ENCODE measurements around the gene CCDC43.

CCDC43 gene

DNA sequence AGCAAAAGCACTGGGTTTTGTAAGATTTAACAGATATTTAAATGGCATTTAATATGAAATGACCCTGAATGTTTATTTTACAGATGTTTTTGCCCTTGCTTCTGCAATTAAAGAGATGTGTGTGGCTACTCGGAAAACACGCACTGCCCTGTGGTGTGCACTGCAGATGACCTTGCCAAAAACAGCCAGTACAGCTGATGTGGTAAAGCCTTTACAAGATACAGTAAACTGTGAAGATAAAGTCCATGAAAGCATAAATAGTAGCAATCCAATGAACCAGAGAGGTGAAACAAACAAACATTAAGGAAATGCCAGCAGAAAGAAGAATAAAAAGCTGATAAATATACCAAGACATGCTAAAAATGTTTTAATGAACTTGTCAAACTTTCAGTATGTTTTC lies 15.7 kb downstream of the CCDC43 start:
- Histone ChIP-seq H3K36me3 (ENCODE audit: control insufficient read depth, insufficient read depth, low read length) (peaks cover 2% of the 10 kb centered on the region), H3K4me3 (replicated peaks; ENCODE audit: low read depth, low read length) (no peak overlapping the region), H3K27me3 (replicated peaks; ENCODE audit: control insufficient read depth, insufficient read depth, low read length) (no peaks in the 10 kb centered on the region)
- TF ChIP-seq, protein P1, sequence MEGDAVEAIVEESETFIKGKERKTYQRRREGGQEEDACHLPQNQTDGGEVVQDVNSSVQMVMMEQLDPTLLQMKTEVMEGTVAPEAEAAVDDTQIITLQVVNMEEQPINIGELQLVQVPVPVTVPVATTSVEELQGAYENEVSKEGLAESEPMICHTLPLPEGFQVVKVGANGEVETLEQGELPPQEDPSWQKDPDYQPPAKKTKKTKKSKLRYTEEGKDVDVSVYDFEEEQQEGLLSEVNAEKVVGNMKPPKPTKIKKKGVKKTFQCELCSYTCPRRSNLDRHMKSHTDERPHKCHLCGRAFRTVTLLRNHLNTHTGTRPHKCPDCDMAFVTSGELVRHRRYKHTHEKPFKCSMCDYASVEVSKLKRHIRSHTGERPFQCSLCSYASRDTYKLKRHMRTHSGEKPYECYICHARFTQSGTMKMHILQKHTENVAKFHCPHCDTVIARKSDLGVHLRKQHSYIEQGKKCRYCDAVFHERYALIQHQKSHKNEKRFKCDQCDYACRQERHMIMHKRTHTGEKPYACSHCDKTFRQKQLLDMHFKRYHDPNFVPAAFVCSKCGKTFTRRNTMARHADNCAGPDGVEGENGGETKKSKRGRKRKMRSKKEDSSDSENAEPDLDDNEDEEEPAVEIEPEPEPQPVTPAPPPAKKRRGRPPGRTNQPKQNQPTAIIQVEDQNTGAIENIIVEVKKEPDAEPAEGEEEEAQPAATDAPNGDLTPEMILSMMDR (IDR thresholded peaks at IDR 0.05; ENCODE audit: insufficient read depth, low read length, poor library complexity, severe bottlenecking) = no peak
- DNase-seq (ENCODE audit: extremely low read depth, insufficient read length) = no peak

DNA sequence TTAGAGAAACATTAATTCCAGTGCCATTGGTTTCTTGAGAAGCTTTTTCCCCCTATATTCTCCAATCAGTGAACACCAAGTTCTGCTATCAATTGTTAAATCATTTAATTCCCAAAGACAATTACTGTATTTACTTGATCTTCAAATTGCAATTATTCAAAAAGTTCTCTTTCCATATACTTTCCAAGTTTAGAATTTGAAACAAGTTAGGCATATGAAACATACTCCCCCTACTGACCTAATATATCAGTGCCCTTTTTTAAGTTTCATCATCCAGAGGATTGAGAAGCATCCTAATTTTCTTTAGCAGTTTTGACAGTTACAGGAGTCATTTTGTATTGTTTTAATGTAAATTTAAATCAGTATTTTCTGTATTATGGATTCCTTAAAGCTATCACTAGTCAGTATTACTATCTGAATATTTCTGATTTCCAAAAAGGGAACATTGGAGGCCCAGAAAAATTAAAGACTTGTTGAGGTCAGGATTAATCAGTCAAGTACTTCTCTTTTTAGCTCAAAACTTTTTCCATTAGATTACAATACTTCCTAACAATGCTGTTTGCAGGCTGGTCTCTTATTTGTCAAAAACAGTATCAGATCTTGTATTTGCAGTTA lies 17.0 kb downstream of the CCDC43 start:
- H3K4me3 ChIP-seq (replicated peaks; ENCODE audit: low read depth, low read length) = no peak overlapping the region
- no peaks in the 10 kb centered on the region for H3K36me3 ChIP-seq (ENCODE audit: control insufficient read depth, insufficient read depth, low read length)
- DNase-seq (ENCODE audit: extremely low read depth, insufficient read length) = no peak
- no peaks in the 10 kb centered on the region for H3K27me3 ChIP-seq (replicated peaks; ENCODE audit: control insufficient read depth, insufficient read depth, low read length)
- TF ChIP-seq, protein P1 (IDR thresholded peaks at IDR 0.05; ENCODE audit: insufficient read depth, low read length, poor library complexity, severe bottlenecking) = peak; percentile 48

DNA sequence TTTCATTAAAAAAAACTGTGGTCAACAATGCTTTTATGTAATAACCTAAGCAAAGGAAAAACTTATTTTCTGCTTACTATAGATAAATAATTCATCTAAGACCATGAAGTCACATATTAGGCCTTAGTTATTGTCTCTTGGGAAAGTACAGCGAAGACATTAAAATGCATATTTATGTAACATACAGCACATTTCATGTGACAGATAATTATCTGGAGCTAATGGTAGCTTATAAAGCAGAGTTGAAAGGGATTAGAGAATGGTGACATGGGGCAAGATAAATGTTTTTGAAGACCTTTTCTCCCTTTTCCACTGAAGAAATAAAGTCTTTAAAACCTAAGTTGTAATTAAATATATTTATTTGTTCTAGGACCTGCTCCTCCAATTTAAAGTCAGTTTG lies 23.6 kb downstream of the CCDC43 start:
- TF ChIP-seq, protein P1 (IDR thresholded peaks at IDR 0.05; ENCODE audit: insufficient read depth, low read length, poor library complexity, severe bottlenecking) = no peak
- H3K4me3 ChIP-seq (replicated peaks; ENCODE audit: low read depth, low read length) = no peak overlapping the region
- no peaks in the 10 kb centered on the region for H3K27me3 ChIP-seq (replicated peaks; ENCODE audit: control insufficient read depth, insufficient read depth, low read length)
- no peak for DNase-seq (ENCODE audit: extremely low read depth, insufficient read length)
- no peaks in the 10 kb centered on the region for H3K36me3 ChIP-seq (ENCODE audit: control insufficient read depth, insufficient read depth, low read length)

DNA sequence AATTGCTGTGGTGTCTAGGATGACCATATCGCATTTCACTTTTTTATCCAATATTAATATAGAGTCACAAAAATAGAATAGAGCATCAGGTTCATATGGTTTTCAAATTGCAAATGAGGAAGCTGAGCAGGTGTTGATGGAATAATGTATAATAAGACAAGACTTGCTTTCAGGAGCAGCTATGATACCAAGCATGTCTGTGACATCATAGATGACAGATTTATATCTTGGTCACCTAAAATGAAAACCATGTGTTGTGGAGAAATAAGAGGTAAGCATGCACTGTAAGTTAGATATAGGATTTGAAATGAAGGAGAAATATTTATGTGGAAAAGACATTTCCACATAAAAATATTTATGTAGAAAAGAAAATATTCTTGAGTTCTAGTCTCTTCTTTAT lies 24.7 kb downstream of the CCDC43 start:
- Histone ChIP-seq H3K4me3 (replicated peaks; ENCODE audit: low read depth, low read length) (no peak overlapping the region), H3K27me3 (replicated peaks; ENCODE audit: control insufficient read depth, insufficient read depth, low read length) (no peaks in the 10 kb centered on the region), H3K36me3 (ENCODE audit: control insufficient read depth, insufficient read depth, low read length) (no peaks in the 10 kb centered on the region)
- TF ChIP-seq, protein P1 (IDR thresholded peaks at IDR 0.05; ENCODE audit: insufficient read depth, low read length, poor library complexity, severe bottlenecking) = no peak
- no peak for DNase-seq (ENCODE audit: extremely low read depth, insufficient read length)

DNA sequence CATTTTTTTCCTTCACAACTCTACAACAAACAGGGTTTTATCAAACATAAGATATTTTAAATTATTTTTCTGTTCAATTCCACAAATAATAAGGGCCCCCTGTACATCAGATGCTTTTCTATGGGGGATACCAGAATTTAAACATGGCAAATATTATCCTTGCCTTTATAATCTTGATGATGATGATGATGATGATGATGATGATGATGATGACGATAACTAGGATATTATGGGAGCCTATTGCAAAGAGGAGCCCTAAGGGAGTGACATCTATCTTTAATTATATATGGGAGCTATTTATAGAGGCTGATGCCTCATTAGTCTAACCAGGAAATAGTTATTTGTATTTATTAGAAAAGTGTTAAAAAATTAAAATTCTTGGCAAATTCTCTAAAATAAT lies 26.5 kb downstream of the CCDC43 start:
- no peak overlapping the region for H3K4me3 ChIP-seq (replicated peaks; ENCODE audit: low read depth, low read length)
- no peaks in the 10 kb centered on the region for H3K36me3 ChIP-seq (ENCODE audit: control insufficient read depth, insufficient read depth, low read length)
- no peak for DNase-seq (ENCODE audit: extremely low read depth, insufficient read length)
- H3K27me3 ChIP-seq (replicated peaks; ENCODE audit: control insufficient read depth, insufficient read depth, low read length) = no peaks in the 10 kb centered on the region
- TF ChIP-seq, protein P1 (IDR thresholded peaks at IDR 0.05; ENCODE audit: insufficient read depth, low read length, poor library complexity, severe bottlenecking) = no peak

DNA sequence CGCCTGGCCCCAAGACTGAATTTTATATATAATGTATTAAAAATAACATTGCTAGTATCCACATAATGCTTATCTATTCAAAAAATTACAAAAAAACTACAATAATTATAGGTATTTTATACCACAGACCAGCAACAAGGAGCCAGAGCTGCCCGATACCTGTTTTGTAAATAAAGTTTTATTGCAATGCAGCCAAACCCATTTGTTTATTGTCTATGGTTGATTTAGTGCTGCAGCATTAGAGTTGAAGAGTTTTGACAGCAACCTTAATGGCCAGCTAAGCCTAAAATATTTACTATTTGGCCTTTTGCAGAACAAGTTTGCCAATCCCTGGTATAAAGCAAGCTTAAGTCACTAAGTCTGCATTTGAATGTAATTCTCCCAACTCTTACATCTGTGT lies 27.7 kb downstream of the CCDC43 start:
- Histone ChIP-seq H3K27me3 (replicated peaks; ENCODE audit: control insufficient read depth, insufficient read depth, low read length) (no peaks in the 10 kb centered on the region), H3K36me3 (ENCODE audit: control insufficient read depth, insufficient read depth, low read length) (no peaks in the 10 kb centered on the region), H3K4me3 (replicated peaks; ENCODE audit: low read depth, low read length) (no peak overlapping the region)
- TF ChIP-seq, protein P1 (IDR thresholded peaks at IDR 0.05; ENCODE audit: insufficient read depth, low read length, poor library complexity, severe bottlenecking) = no peak
- DNase-seq (ENCODE audit: extremely low read depth, insufficient read length) = no peak

Measured in GM06990 (cell line).